HCT116 (cell line): ENCODE results near the gene ZNF853. TPM values are rescaled to one million over a fixed set of nuclear protein-coding genes. Genes with fewer than 3 reads are reported as not detected.

Experiments used
- ATAC-seq: fragments of 200-7000 bp; cut with Tn5 transposase; 2 replicates; pipeline ENCODE4 v1.9.1; 2020; ENCODE audit warnings: mild to moderate bottlenecking, moderate library complexity
- BruUV-seq: library from RNA; stranded (reverse); fragments of 400-500 nt; replicated peaks from 2 replicates; lab custom pipeline; 2021; lab: Mats Ljungman, UMichigan
- CTCF ChIA-PET: fragments of 300-600 bp; sonication (Branson Sonifier 250); formaldehyde crosslinking; loops from one replicate; lab custom pipeline; 2021; ENCODE audit warnings: antibody characterized with exemption; lab: Charles Lee
- POLR2A ChIA-PET: fragments of 300-600, 350-600 bp; sonication (Branson Sonifier 250); formaldehyde crosslinking; loops from one replicate; lab custom pipeline; 2021; ENCODE audit warnings: antibody characterized with exemption; lab: Charles Lee
- RAD21 ChIA-PET, 2 experiments: fragments of 300-600 bp; sonication (Branson Sonifier 250); formaldehyde crosslinking; loops; one replicate each; lab custom pipeline; 2023; ENCODE audit warnings: low total read pairs in 2 of 2; ENCODE audit not compliant: uncharacterized antibody in 2 of 2, unreplicated experiment in 2 of 2, low non-redundant PET in 1 of 2; lab: Charles Lee
- DNase-seq: peaks from one replicate; pipeline ENCODE4 v3.0.0-alpha.2; 2010; ENCODE audit warnings: low read depth, low spot score
- H2AFZ ChIP-seq: fragments of 200-600 bp; shearing (Covaris generic), sonication (generic); 2 replicates; pipeline ENCODE4 v1.6.1; 2017; ENCODE audit warnings: low read depth, mixed run types, mixed read lengths, antibody characterized with exemption, low read length; ENCODE audit not compliant: poor library complexity, severe bottlenecking
- H3K27ac ChIP-seq: 2 replicates; pipeline ENCODE4 v1.5.1; 2012; ENCODE audit warnings: low read depth, low read length
- H3K27me3 ChIP-seq: fragments of 200-600 bp; sonication (generic); 2 replicates; pipeline ENCODE4 v1.6.1; 2016; ENCODE audit warnings: mixed run types, low read length, mixed read lengths; ENCODE audit not compliant: insufficient read depth
- H3K36me3 ChIP-seq, 2 experiments: fragments of 200-500 bp in 1 of 2; fragments of 200-600 bp in 1 of 2; sonication (Bioruptor generic) in 1 of 2; sonication (generic) in 1 of 2; 2 replicates each; pipeline versions ENCODE4 v1.5.1 to v1.6.1; 2014 to 2016; ENCODE audit warnings: low read length in 2 of 2, inconsistent platforms in 1 of 2, mixed read lengths in 1 of 2, mixed run types in 1 of 2; ENCODE audit not compliant: insufficient read depth in 2 of 2, control insufficient read depth in 1 of 2
- H3K4me1 ChIP-seq, 2 experiments: fragments of 200-600 bp in 1 of 2; sonication (generic) in 1 of 2; 2 replicates each; pipeline versions ENCODE4 v1.5.1 to v1.6.1; 2012 to 2017; ENCODE audit warnings: low read length in 2 of 2, inconsistent platforms in 1 of 2, mild to moderate bottlenecking in 1 of 2, mixed read lengths in 1 of 2, mixed run types in 1 of 2, moderate library complexity in 1 of 2; ENCODE audit not compliant: insufficient read depth in 2 of 2, control insufficient read depth in 1 of 2
- H3K4me2 ChIP-seq: fragments of 200-600 bp; sonication (generic); 2 replicates; pipeline ENCODE4 v1.6.1; 2017; ENCODE audit warnings: mixed run types, low read length, mixed read lengths
- H3K4me3 ChIP-seq, 2 experiments: fragments of 200-600 bp in 1 of 2; sonication (generic) in 1 of 2; replicated peaks in 1 of 2; 2 replicates each; pipeline ENCODE4 v1.5.1; 2011 to 2016; ENCODE audit warnings: low read length in 2 of 2, control low read depth in 1 of 2, low read depth in 1 of 2, mild to moderate bottlenecking in 1 of 2, mixed read lengths in 1 of 2, mixed run types in 1 of 2
- H3K79me2 ChIP-seq: fragments of 200-600 bp; sonication (generic); 2 replicates; pipeline ENCODE4 v1.6.1; 2017; ENCODE audit warnings: mild to moderate bottlenecking, mixed run types, low read length, moderate library complexity, mixed read lengths; ENCODE audit not compliant: insufficient read depth
- H3K9ac ChIP-seq: fragments of 200-600 bp; sonication (generic); 2 replicates; pipeline ENCODE4 v1.6.1; 2016; ENCODE audit warnings: low read length, mixed read lengths
- H3K9me2 ChIP-seq: fragments of 200-600 bp; sonication (generic), shearing (Covaris generic); 2 replicates; pipeline ENCODE4 v1.6.1; 2017; ENCODE audit warnings: mixed run types, mild to moderate bottlenecking, moderate library complexity; ENCODE audit not compliant: insufficient read depth
- H3K9me3 ChIP-seq, 2 experiments: fragments of 200-500 bp in 1 of 2; fragments of 200-600 bp in 1 of 2; sonication (Bioruptor generic) in 1 of 2; sonication (generic) in 1 of 2; 2 replicates each; pipeline ENCODE4 v1.6.1; 2014 to 2017; ENCODE audit warnings: low read length in 2 of 2, mixed read lengths in 2 of 2, inconsistent platforms in 1 of 2, low read depth in 1 of 2, mild to moderate bottlenecking in 1 of 2, mixed run types in 1 of 2, moderate library complexity in 1 of 2; ENCODE audit not compliant: control insufficient read depth in 1 of 2, insufficient read depth in 1 of 2
- H4K20me1 ChIP-seq: fragments of 200-600 bp; sonication (generic), shearing (Covaris generic); 2 replicates; pipeline ENCODE4 v1.6.1; 2017; ENCODE audit warnings: mixed run types, mild to moderate bottlenecking, moderate library complexity; ENCODE audit not compliant: insufficient read depth
- CBX3 ChIP-seq: IDR thresholded peaks from 2 replicates; pipeline ENCODE4 v1.6.1; 2012; ENCODE audit warnings: low read depth
- CEBPB ChIP-seq: IDR thresholded peaks from 2 replicates; pipeline ENCODE4 v1.6.1; 2012; ENCODE audit warnings: low read depth
- EGR1 ChIP-seq: IDR thresholded peaks from 2 replicates; pipeline ENCODE4 v1.6.1; 2012; ENCODE audit warnings: low read depth
- EZH2phosphoT487 ChIP-seq: fragments of 200-600 bp; IDR thresholded peaks from 2 replicates; pipeline ENCODE4 v1.6.1; 2018; ENCODE audit warnings: antibody characterized with exemption, borderline replicate concordance
- FOSL1 ChIP-seq: IDR thresholded peaks from 2 replicates; pipeline ENCODE4 v1.6.1; 2012; ENCODE audit warnings: low read depth
- JUND ChIP-seq: IDR thresholded peaks from 2 replicates; pipeline ENCODE4 v1.6.1; 2012
- POLR2AphosphoS5 ChIP-seq: IDR thresholded peaks from 2 replicates; pipeline ENCODE4 v1.6.1; 2011; ENCODE audit warnings: mild to moderate bottlenecking, low read depth, low read length, moderate library complexity
- RAD21 ChIP-seq: IDR thresholded peaks from 2 replicates; pipeline ENCODE4 v1.6.1; 2012; ENCODE audit warnings: low read depth, mild to moderate bottlenecking
- REST ChIP-seq: IDR thresholded peaks from 2 replicates; pipeline ENCODE4 v1.6.1; 2012; ENCODE audit warnings: low read depth
- SP1 ChIP-seq: IDR thresholded peaks from 2 replicates; pipeline ENCODE4 v1.6.1; 2012; ENCODE audit warnings: low read depth
- SRF ChIP-seq: IDR thresholded peaks from 2 replicates; pipeline ENCODE4 v1.6.1; 2012; ENCODE audit warnings: low read depth
- TCF7L2 ChIP-seq: IDR thresholded peaks from 2 replicates; pipeline ENCODE4 v1.7.0; 2011; ENCODE audit warnings: borderline replicate concordance, inconsistent platforms; ENCODE audit not compliant: insufficient read depth, insufficient read length; ENCODE audit errors: extremely low read depth
- YY1 ChIP-seq: IDR thresholded peaks from 2 replicates; pipeline ENCODE4 v1.6.1; 2011; ENCODE audit warnings: low read length, low read depth, moderate library complexity, mild to moderate bottlenecking; ENCODE audit not compliant: insufficient replicate concordance; ENCODE audit errors: extremely low read depth
- ZFX ChIP-seq: fragments of 450-650 bp; IDR thresholded peaks from 2 replicates; pipeline ENCODE4 v1.6.1; 2017
- intact Hi-C: fragments of 100-400 bp; cut with micrococcal nuclease; formaldehyde crosslinking; loops from 2 replicates; pipeline ENCODE4 v1.10.0; 2022
- total RNA-seq: library from RNA; stranded (reverse); gene quantifications from one replicate; pipeline ENCODE4 v1.2.1, GENCODE V29; 2021; ENCODE audit not compliant: unreplicated experiment
- TF ChIP-seq, protein P1 (sequence below): IDR thresholded peaks from 2 replicates; pipeline ENCODE4 v1.6.1; 2011; ENCODE audit warnings: mild to moderate bottlenecking, low read length, moderate library complexity; ENCODE audit not compliant: insufficient replicate concordance; ENCODE audit errors: extremely low read depth
- TF ChIP-seq, protein P2 (sequence below): IDR thresholded peaks from 2 replicates; pipeline ENCODE4 v1.6.1; 2012

Gene ZNF853
- total RNA-seq, 1 experiment from 2014 or later: 0.05 TPM

GRCh38 chr7:6652446-6653011 is 37.1 kb downstream of the ZNF853 start:
- Histone ChIP-seq H2AFZ (no peak overlapping the region), H3K27ac (no peak overlapping the region), H3K4me2 (no peak overlapping the region), H3K4me3 (no peak overlapping the region), H3K79me2 (peaks cover 6% of the 10 kb centered on the region; the same call in 1 of the 2 replicates), H3K4me1 (no peaks in the 10 kb centered on the region), H4K20me1 (no peaks in the 10 kb centered on the region), H3K9ac (no peak overlapping the region), H3K9me3 (no peaks in the 10 kb centered on the region; a peak in 1 of 4 replicates), H3K27me3 (no peaks in the 10 kb centered on the region), H3K9me2 (no peaks in the 10 kb centered on the region), H3K36me3 (peaks cover 6 to 49% of the 10 kb centered on the region in 2 experiments; a peak in 3 of 4 replicates)
- BruUV-seq: no TSS peak
- DNase-seq (no peak), ATAC-seq (no peak)
- CTCF ChIA-PET: no interaction called here
- POLR2A ChIA-PET: no interaction called here
- RAD21 ChIA-PET: no interaction called here
- intact Hi-C loops: no loop called here
- TF ChIP-seq, protein P1, sequence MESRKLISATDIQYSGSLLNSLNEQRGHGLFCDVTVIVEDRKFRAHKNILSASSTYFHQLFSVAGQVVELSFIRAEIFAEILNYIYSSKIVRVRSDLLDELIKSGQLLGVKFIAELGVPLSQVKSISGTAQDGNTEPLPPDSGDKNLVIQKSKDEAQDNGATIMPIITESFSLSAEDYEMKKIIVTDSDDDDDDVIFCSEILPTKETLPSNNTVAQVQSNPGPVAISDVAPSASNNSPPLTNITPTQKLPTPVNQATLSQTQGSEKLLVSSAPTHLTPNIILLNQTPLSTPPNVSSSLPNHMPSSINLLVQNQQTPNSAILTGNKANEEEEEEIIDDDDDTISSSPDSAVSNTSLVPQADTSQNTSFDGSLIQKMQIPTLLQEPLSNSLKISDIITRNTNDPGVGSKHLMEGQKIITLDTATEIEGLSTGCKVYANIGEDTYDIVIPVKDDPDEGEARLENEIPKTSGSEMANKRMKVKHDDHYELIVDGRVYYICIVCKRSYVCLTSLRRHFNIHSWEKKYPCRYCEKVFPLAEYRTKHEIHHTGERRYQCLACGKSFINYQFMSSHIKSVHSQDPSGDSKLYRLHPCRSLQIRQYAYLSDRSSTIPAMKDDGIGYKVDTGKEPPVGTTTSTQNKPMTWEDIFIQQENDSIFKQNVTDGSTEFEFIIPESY: no peak
- TF ChIP-seq REST: no peak
- no peak for TF ChIP-seq SP1
- no peak for TF ChIP-seq SRF
- no peak for TF ChIP-seq TCF7L2
- TF ChIP-seq, protein P2, sequence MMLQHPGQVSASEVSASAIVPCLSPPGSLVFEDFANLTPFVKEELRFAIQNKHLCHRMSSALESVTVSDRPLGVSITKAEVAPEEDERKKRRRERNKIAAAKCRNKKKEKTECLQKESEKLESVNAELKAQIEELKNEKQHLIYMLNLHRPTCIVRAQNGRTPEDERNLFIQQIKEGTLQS: no peak
- TF ChIP-seq EGR1: no peak
- no peak for TF ChIP-seq ZFX
- TF ChIP-seq CBX3: no peak
- TF ChIP-seq CEBPB: no peak
- no peak for TF ChIP-seq JUND
- TF ChIP-seq FOSL1: no peak
- TF ChIP-seq EZH2phosphoT487: no peak
- TF ChIP-seq YY1: no peak
- no peak for TF ChIP-seq POLR2AphosphoS5
- no peak for TF ChIP-seq RAD21
